Fibroblast of lung (primary cell): ENCODE results near the gene LRCH3.

Experiments
- EZH2 ChIP-seq: IDR thresholded peaks from 2 replicates; pipeline ENCODE4 v1.5.1; 2012; ENCODE audit warnings: low read length, control low read depth, mild to moderate bottlenecking; ENCODE audit errors: missing control alignments
- TF ChIP-seq, protein P1 (sequence below), 2 donors: IDR thresholded peaks in 1 of 2; conservative IDR thresholded peaks in 1 of 2; 1 replicate in 1 of 2; 2 replicates in 1 of 2; pipeline ENCODE4 v1.5.1; 2011 to 2012; ENCODE audit warnings: low read length in 2 of 2, control low read depth in 1 of 2, inconsistent platforms in 1 of 2, low read depth in 1 of 2, mild to moderate bottlenecking in 1 of 2

DNA sequence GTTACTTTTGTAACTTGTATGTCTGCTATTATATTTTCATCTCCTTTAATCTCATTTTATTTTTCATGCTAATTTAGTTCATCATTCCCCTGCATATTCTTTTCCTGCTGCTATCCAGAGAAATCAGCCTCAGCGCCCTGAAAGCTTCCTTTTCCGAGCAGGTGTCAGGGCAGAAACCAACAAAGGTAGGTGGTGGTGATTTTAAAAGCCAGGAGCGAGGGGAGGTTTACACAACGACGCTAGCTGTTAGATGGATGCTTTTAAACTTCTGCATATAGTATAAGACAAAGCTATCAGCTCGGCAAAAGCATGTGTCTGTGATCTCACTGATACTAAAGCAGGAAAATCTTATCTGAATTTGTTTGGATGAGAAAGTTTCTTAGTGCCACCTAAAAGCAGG is 75.0 kb downstream of the LRCH3 start:
- TF ChIP-seq EZH2, result no peak
- TF ChIP-seq, protein P1, sequence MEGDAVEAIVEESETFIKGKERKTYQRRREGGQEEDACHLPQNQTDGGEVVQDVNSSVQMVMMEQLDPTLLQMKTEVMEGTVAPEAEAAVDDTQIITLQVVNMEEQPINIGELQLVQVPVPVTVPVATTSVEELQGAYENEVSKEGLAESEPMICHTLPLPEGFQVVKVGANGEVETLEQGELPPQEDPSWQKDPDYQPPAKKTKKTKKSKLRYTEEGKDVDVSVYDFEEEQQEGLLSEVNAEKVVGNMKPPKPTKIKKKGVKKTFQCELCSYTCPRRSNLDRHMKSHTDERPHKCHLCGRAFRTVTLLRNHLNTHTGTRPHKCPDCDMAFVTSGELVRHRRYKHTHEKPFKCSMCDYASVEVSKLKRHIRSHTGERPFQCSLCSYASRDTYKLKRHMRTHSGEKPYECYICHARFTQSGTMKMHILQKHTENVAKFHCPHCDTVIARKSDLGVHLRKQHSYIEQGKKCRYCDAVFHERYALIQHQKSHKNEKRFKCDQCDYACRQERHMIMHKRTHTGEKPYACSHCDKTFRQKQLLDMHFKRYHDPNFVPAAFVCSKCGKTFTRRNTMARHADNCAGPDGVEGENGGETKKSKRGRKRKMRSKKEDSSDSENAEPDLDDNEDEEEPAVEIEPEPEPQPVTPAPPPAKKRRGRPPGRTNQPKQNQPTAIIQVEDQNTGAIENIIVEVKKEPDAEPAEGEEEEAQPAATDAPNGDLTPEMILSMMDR (conservative IDR thresholded peaks at IDR 0.05 in 1 of 2, IDR thresholded peaks at IDR 0.05 in 1 of 2; ENCODE audit: low read depth in 1 of 2, low read length in 2 of 2), result no peak
